Stimulated activated CD4-positive, alpha-beta T cell treated with anti-CD3 and anti-CD28 coated beads, TNF-alpha, amount 100 ng/mL, for 1 hour (primary cell): Measurements from ENCODE around the gene SLC19A2.

Source experiments
- DNase-seq, 3 donors: peaks; one replicate each; pipeline ENCODE4 v3.0.0-alpha.2; 2020; ENCODE audit warnings: low read depth in 3 of 3, low spot score in 1 of 3

The SLC19A2 gene

GRCh38 chr1:169414952-169415351, 70.8 kb downstream of the SLC19A2 start:
- DNase-seq = no peak
